Adrenal gland (tissue), 19 donors: ENCODE measurements around the gene UBE2O. TPM values are rescaled to one million over a fixed set of nuclear protein-coding genes. Genes with fewer than 3 reads are reported as not detected.

ENCODE experiments used
- DNase-seq, 7 donors: peaks; one replicate each; pipeline ENCODE4 v3.0.0-alpha.2; 2019 to 2020
- H3K27ac ChIP-seq, 5 donors: fragments of 200-600 bp; sonication (generic) in 4 of 5; 1 replicate in 3 of 5; 2 replicates in 2 of 5; pipeline versions ENCODE4 v1.5.1 to v1.8.0; 2016 to 2020; ENCODE audit warnings: mild to moderate bottlenecking in 1 of 5
- H3K27me3 ChIP-seq: fragments of 200-600 bp; 2 replicates; pipeline ENCODE4 v1.8.0; 2021
- H3K36me3 ChIP-seq, 2 donors: fragments of 200-600 bp; replicated peaks in 1 of 2; 1 replicate in 1 of 2; 2 replicates in 1 of 2; pipeline versions ENCODE4 v1.5.1 to v1.8.0; 2018 to 2022
- H3K4me1 ChIP-seq, 2 donors: fragments of 200-600 bp; replicated peaks in 1 of 2; 1 replicate in 1 of 2; 2 replicates in 1 of 2; pipeline versions ENCODE4 v1.5.1 to v1.8.0; 2018 to 2021
- H3K4me3 ChIP-seq, 4 donors: fragments of 200-600 bp; sonication (generic) in 3 of 4; one replicate each; pipeline ENCODE4 v1.5.1; 2016 to 2018
- H3K9me3 ChIP-seq, 3 donors: fragments of 200-600 bp; sonication (generic) in 1 of 3; replicated peaks in 1 of 3; 1 replicate in 2 of 3; 2 replicates in 1 of 3; pipeline versions ENCODE4 v1.5.1 to v1.8.0; 2016 to 2021
- POLR2A ChIP-seq, 2 donors: fragments of 450-650 bp; IDR thresholded peaks; one replicate each; pipeline ENCODE4 v1.6.1; 2017; ENCODE audit warnings: antibody characterized with exemption in 2 of 2, mild to moderate bottlenecking in 2 of 2, moderate library complexity in 1 of 2
- WGBS, 4 donors: extraction: QIAGEN DNeasy Blood & Tissue Kit in 2 of 4; methylation state at CpG; one replicate each; pipeline versions ENCODE4 v1.1.5 to v1.1.7; 2013 to 2017; 5-methylcytosine and 5-hydroxymethylcytosine counted together
- intact Hi-C, 2 donors: fragments of 100-400 bp; cut with DNase I; formaldehyde crosslinking; loops; one replicate each; pipeline versions ENCODE4 v1.14.1 to v1.15.0; 2022 to 2023
- long read RNA-seq, 10 donors: library from polyadenylated mRNA in 3 of 10; unstranded in 2 of 10; stranded (forward) in 1 of 10; transcript quantifications; one replicate each; pipeline ENCODE4 v2.0.0 and lab custom pipeline, GENCODE V29; 2021 to 2026
- polyA plus RNA-seq, 3 donors: library from polyadenylated mRNA; stranded (reverse); fragments of 200-250 nt in 2 of 3; fragments of 350-450 nt in 1 of 3; fragmentation: Illumina TruSeq in 1 of 3; extraction: RNeasy Lipid Tissue Mini Kit (QIAGEN cat#74804) in 1 of 3; gene quantifications; one replicate each; pipeline ENCODE4 v1.2.3, GENCODE V29; 2013 to 2014
- total RNA-seq, 9 donors: library from RNA; depleted of rRNA in 4 of 9; stranded (reverse); fragments of >200 nt in 4 of 9; fragments of 120-200 nt in 1 of 9; fragmentation: NEBNext Ultra II Directional in 1 of 9; extraction: Animal tissue kit (Norgen Biotek cat#: 25700) in 1 of 9; gene quantifications; one replicate each; pipeline versions ENCODE4 v1.1.0 to v1.2.4, GENCODE V29; 2013 to 2023
- TF ChIP-seq, protein P1 (sequence below), 6 experiments: fragments of 450-650 bp in 4 of 6; fragments of 200-600 bp in 2 of 6; sonication (generic) in 1 of 6; IDR thresholded peaks; 1 replicate in 5 of 6; 2 replicates in 1 of 6; pipeline versions ENCODE4 v1.5.1 to v1.8.0; 2016 to 2021; ENCODE audit warnings: antibody characterized with exemption in 6 of 6, mild to moderate bottlenecking in 2 of 6, moderate library complexity in 1 of 6
- donor health status: healthy with polysubstance abuse.
- donor health status: Bipolar disorder and iron deficiency.
- donor health status: DM: yes; HTN: yes; CAD: no.
- donor health status: DM: no; HTN: no; CAD: no.
- donor health status: DM: no; HTN: no; CAD: no.
- donor health status: DM: yes; HTN: yes; CAD: no.

Gene UBE2O
- total RNA-seq (10 to 100 TPM; 10.4 to 21.8 (median 17.3) TPM), polyA plus RNA-seq (10 to 100 TPM in 2 of 3 donors, 1 to 10 TPM in 1; 9.8 to 21.3 (median 12.4) TPM)
- long read RNA-seq, donor 1: 0 reads
- long read RNA-seq, donor 2: 0 reads
- long read RNA-seq, donor 3, full-length matches to known transcripts: 1 of 1 reads
- long read RNA-seq, donor 3, partial matches to known transcripts: 0 of 1 reads
- long read RNA-seq, donor 3, other reads (novel, unspliced or antisense): 0 of 1 reads
- long read RNA-seq, donor 4, partial matches to known transcripts: 1 of 2 reads
- long read RNA-seq, donor 4, other reads (novel, unspliced or antisense): 1 of 2 reads
- long read RNA-seq, donor 5, full-length matches to known transcripts: 16 of 32 reads
- long read RNA-seq, donor 5, partial matches to known transcripts: 4 of 32 reads
- long read RNA-seq, donor 5, other reads (novel, unspliced or antisense): 12 of 32 reads
- long read RNA-seq, donor 6, partial matches to known transcripts: 0 of 1 reads
- long read RNA-seq, donor 6, other reads (novel, unspliced or antisense): 1 of 1 reads
- long read RNA-seq, donor 7, full-length matches to known transcripts: 1 of 1 reads
- long read RNA-seq, donor 7, partial matches to known transcripts: 0 of 1 reads
- long read RNA-seq, donor 7, other reads (novel, unspliced or antisense): 0 of 1 reads
- long read RNA-seq, donor 8, full-length matches to known transcripts: 2 of 2 reads
- long read RNA-seq, donor 8, partial matches to known transcripts: 0 of 2 reads
- long read RNA-seq, donor 8, other reads (novel, unspliced or antisense): 0 of 2 reads
- long read RNA-seq, donor 9, partial matches to known transcripts: 11 of 11 reads
- long read RNA-seq, donor 9, other reads (novel, unspliced or antisense): 0 of 11 reads
- long read RNA-seq, donor 10, partial matches to known transcripts: 0 of 1 reads
- long read RNA-seq, donor 10, other reads (novel, unspliced or antisense): 0 of 1 reads

DNA sequence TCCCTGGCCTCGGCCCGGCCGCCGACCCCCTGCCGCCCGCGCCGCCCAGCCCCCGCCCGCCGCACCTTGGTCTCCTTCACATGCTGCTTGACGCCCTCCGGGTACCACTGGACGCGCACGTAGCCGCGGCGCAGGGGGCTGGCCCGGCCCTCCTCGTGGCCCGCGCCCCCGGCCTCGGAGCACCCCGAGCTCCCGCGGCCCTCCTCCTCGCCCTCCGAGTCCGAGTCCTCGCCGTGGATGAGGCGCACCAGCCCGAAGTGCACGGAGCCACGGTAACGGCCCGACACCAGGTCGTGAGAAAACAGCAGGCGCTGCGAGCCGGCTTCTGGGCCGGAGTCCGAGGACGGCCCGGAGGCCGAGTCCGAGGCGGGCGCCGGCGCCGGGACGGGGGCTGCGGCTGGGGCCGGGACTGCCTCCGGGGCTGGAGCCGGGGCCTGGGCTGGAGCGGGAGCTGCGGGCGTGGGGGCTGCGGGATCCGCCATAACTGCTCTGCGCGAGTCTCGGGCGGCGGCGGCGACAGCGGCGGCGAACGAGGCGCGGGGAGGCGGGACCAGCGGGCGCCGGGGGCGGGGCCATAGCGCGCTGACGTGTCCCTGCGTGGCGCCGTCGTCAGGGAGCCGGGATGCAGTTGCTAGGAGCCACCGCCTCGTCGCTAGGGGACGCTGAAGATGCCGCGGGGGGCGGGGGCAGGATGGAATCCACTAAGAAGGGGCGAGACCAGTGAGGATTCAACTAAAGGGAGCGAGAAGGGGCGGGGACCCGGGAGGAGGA lies at the start of gene UBE2O:
UBE2O (minus strand) TSS at position 493 of the 771 bp plus-strand sequence; CDS start at position 482, 11 bp downstream.
- WGBS, 4 donors: 0 to 2% (median 1%) methylated on average over 12 to 101 of the region's 101 CpGs
- TF ChIP-seq, protein P1, sequence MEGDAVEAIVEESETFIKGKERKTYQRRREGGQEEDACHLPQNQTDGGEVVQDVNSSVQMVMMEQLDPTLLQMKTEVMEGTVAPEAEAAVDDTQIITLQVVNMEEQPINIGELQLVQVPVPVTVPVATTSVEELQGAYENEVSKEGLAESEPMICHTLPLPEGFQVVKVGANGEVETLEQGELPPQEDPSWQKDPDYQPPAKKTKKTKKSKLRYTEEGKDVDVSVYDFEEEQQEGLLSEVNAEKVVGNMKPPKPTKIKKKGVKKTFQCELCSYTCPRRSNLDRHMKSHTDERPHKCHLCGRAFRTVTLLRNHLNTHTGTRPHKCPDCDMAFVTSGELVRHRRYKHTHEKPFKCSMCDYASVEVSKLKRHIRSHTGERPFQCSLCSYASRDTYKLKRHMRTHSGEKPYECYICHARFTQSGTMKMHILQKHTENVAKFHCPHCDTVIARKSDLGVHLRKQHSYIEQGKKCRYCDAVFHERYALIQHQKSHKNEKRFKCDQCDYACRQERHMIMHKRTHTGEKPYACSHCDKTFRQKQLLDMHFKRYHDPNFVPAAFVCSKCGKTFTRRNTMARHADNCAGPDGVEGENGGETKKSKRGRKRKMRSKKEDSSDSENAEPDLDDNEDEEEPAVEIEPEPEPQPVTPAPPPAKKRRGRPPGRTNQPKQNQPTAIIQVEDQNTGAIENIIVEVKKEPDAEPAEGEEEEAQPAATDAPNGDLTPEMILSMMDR (IDR thresholded peaks at IDR 0.05): peak in 5 of 6 experiments; percentile 14 to 29 (median 26)
- peak; percentile 25 to 59 for TF ChIP-seq POLR2A (IDR thresholded peaks at IDR 0.05)
- intact Hi-C loops: loop anchor here in 1 of 2 donors (10.0 kb wide), 1 partner anchor 48 kb away; no protein-coding TSS in a partner anchor
- peak within 1 kb of the TSS; percentile 80 to 99 (median 87) for H3K4me3 ChIP-seq
- peak; percentile 80 to 91 (median 86) for DNase-seq
- H3K27me3 ChIP-seq: no peaks in the 10 kb centered on the region
- no peaks in the 10 kb centered on the region for H3K36me3 ChIP-seq
- peak within 1 kb of the TSS in 2 of 5 donors; percentile 80 to 89 for H3K27ac ChIP-seq
- H3K4me1 ChIP-seq: peaks cover 8 to 21% of the 10 kb centered on the region in 2 donors
- H3K9me3 ChIP-seq: no peaks in the 10 kb centered on the region

DNA sequence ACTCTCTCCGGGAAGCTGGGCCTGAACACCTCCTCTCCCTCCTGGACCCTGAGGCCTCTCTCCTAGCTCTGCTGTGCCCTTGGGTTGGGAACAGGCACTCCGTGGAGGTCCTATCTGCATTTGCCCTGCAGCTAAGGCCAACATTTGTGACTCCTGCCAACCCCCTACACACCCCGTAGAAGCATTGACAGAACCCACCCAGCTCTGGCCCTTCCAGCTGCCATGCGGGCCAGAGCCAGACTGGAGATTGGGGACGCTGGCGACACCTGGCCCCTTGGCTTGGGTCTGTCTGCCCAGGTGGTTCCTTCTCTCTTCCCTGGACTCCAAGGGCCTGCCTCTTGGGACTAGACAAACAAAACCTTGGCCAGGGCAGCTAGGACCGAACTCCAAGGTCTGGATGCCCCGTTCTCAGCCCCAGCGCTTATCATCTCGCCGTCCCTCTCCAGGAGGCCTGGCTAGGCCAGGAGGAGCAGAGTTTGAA lies 48.9 kb upstream of the UBE2O start:
- WGBS, 4 donors: 64 to 66% (median 65%) methylated on average over 9 to 11 of the region's 11 CpGs
- intact Hi-C loops: loop anchor here in 1 of 2 donors (10.0 kb wide), 1 partner anchor 97 kb away; no protein-coding TSS in a partner anchor
- Histone ChIP-seq H3K9me3 (no peaks in the 10 kb centered on the region), H3K4me3 (peak overlapping the region in 1 of 4 donors; percentile 94), H3K27me3 (no peaks in the 10 kb centered on the region), H3K4me1 (peaks cover 20 to 34% of the 10 kb centered on the region in 2 donors), H3K27ac (peak overlapping the region in 4 of 5 donors; percentile 25 to 95 (median 85)), H3K36me3 (no peaks in the 10 kb centered on the region)
- TF ChIP-seq POLR2A (IDR thresholded peaks at IDR 0.05): no peak
- TF ChIP-seq, protein P1 (IDR thresholded peaks at IDR 0.05): no peak
- no peak for DNase-seq

DNA sequence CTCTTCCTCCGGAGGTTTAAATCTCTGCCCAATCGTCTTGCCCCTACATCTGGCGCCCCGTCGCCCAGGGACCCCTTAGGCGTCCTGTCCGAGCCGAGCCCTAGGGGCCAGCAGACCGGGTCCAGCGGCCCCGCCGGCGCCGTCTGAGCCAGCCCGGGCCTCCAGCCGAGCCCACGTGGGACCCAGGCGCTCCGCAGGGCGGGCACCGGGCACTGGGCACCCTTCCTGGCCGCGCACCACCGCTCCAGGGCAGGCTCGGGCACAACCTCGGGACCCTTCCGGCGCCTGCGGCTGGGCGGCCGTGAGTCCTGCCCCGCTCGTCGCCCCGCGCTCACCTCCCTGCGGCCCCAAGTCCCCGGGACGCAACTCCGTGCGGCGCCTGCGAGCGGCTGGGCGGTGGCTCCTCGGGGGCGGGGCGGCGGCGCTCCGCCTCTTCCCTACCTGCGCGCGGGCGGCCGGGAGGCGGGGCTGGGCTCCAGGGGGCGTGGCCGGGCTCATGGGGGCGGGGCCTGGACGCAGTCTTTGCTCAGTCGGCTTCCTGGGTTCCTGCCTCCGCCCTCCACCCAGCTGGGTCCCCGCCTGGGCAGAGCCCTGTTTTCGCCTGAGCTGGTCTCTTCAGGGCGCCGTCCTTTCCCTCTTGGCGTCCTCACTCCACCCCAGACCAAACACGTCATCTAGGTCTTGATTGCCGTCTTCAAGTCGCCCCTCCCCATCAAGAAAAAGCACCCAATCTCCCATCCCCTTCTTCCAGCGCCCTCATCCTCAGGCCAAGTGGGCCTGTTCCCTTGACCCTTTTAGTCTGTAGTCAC lies 48.3 kb upstream of the UBE2O start, which contains the start of gene RHBDF2:
RHBDF2 (minus strand) TSS at position 406 of the 809 bp plus-strand sequence. CDS start 19,899 bp downstream, outside the sequence.
- no peaks in the 10 kb centered on the region for H3K9me3 ChIP-seq
- peak within 1 kb of the TSS in 3 of 4 donors; percentile 35 to 94 (median 38) for H3K4me3 ChIP-seq
- DNase-seq: peak; percentile 89 to 96 (median 92)
- WGBS, 4 donors: 2 to 4% (median 3%) methylated on average over 17 to 72 of the region's 72 CpGs
- peaks cover 17 to 34% of the 10 kb centered on the region in 2 donors for H3K4me1 ChIP-seq
- no peaks in the 10 kb centered on the region for H3K27me3 ChIP-seq
- TF ChIP-seq, protein P1 (IDR thresholded peaks at IDR 0.05): peak in 1 of 6 experiments; percentile 19
- TF ChIP-seq POLR2A (IDR thresholded peaks at IDR 0.05): peak; percentile 66 to 85
- intact Hi-C loops: loop anchor here in 1 of 2 donors (10.0 kb wide), 1 partner anchor 96 kb away; no protein-coding TSS in a partner anchor
- H3K36me3 ChIP-seq: no peaks in the 10 kb centered on the region
- H3K27ac ChIP-seq: peak within 1 kb of the TSS; percentile 17 to 95 (median 77)
